HepG2 (cell line): ENCODE data around the gene ACBD7. TPM values are rescaled to one million over a fixed set of nuclear protein-coding genes. Genes with fewer than 3 reads are reported as not detected.

ENCODE experiments used
- ATAC-seq: fragments of 200-7000 bp; cut with Tn5 transposase; 3 replicates; pipeline ENCODE4 v1.9.1; 2020; ENCODE audit warnings: mild to moderate bottlenecking, moderate library complexity
- BruUV-seq: library from RNA; stranded (reverse); fragments of 400-500 nt; replicated peaks from 2 replicates; lab custom pipeline; 2021; lab: Mats Ljungman, UMichigan
- CTCF ChIA-PET: fragments of 300-600 bp; formaldehyde crosslinking; extraction: SDS; loops from one replicate; lab custom pipeline; 2021; ENCODE audit warnings: low total read pairs, inconsistent platforms, low intra/inter-chr PET ratio; lab: Yijun Ruan, JAX
- POLR2A ChIA-PET: fragments of 350-600 bp; sonication (Branson Sonifier 250); formaldehyde crosslinking; loops from one replicate; lab custom pipeline; 2020; ENCODE audit warnings: antibody characterized with exemption, inconsistent platforms; lab: Yijun Ruan, JAX
- DNase-seq: peaks from one replicate; pipeline ENCODE4 v3.0.0-alpha.2; 2015; ENCODE audit warnings: low spot score
- FAIRE-seq: peaks from 3 replicates; lab custom pipeline; 2011; peaks lifted over from hg19 to GRCh38; lab: Jason Lieb, UNC
- H2AFZ ChIP-seq: one replicate; pipeline ENCODE4 v1.6.1; 2011; ENCODE audit warnings: low read length, inconsistent platforms
- H3K27ac ChIP-seq: fragments of 300-600 bp; 3 replicates; pipeline ENCODE4 v1.8.0; 2011; ENCODE audit warnings: mixed run types, mild to moderate bottlenecking, mixed read lengths, low read length, inconsistent platforms; ENCODE audit not compliant: insufficient read depth; ENCODE audit errors: extremely low read length
- H3K27me3 ChIP-seq, 2 experiments: fragments of 200-600 bp in 1 of 2; 2 replicates in 1 of 2; 3 replicates in 1 of 2; pipeline versions ENCODE4 v1.6.0 to v1.8.0; 2011; ENCODE audit warnings: low read length in 2 of 2, mild to moderate bottlenecking in 2 of 2, moderate library complexity in 2 of 2, inconsistent platforms in 1 of 2; ENCODE audit not compliant: insufficient read depth in 2 of 2, control insufficient read depth in 1 of 2
- H3K36me3 ChIP-seq, 2 experiments: fragments of 200-600 bp in 1 of 2; replicated peaks in 1 of 2; 2 replicates in 1 of 2; 3 replicates in 1 of 2; pipeline versions ENCODE4 v1.5.1 to v1.8.0; 2011; ENCODE audit warnings: low read length in 2 of 2, inconsistent platforms in 1 of 2; ENCODE audit not compliant: insufficient read depth in 2 of 2, control insufficient read depth in 1 of 2
- H3K4me1 ChIP-seq: 2 replicates; pipeline ENCODE4 v1.5.1; 2012; ENCODE audit warnings: low read length, inconsistent platforms; ENCODE audit not compliant: insufficient read depth
- H3K4me2 ChIP-seq: 2 replicates; pipeline ENCODE4 v1.6.0; 2011; ENCODE audit warnings: low read depth, low read length, inconsistent platforms
- H3K4me3 ChIP-seq, 3 experiments: fragments of 200-600 bp in 1 of 3; sonication (generic), shearing (Covaris generic) in 1 of 3; replicated peaks in 1 of 3; 2 replicates each; pipeline ENCODE4 v1.5.1; 2011 to 2016; ENCODE audit warnings: low read length in 3 of 3, inconsistent platforms in 2 of 3, low read depth in 2 of 3, mild to moderate bottlenecking in 2 of 3, control low read depth in 1 of 3, mixed read lengths in 1 of 3; ENCODE audit not compliant: insufficient read depth in 1 of 3
- H3K79me2 ChIP-seq: one replicate; pipeline ENCODE4 v1.6.1; 2011; ENCODE audit warnings: low read length, inconsistent platforms; ENCODE audit not compliant: insufficient read depth
- H3K9ac ChIP-seq: 2 replicates; pipeline ENCODE4 v1.6.0; 2011; ENCODE audit warnings: mild to moderate bottlenecking, low read depth, low read length, inconsistent platforms; ENCODE audit not compliant: insufficient read depth
- H3K9me3 ChIP-seq: 2 replicates; pipeline ENCODE4 v1.5.1; 2012; ENCODE audit warnings: mild to moderate bottlenecking, low read length
- H4K20me1 ChIP-seq: 2 replicates; pipeline ENCODE4 v1.6.0; 2011; ENCODE audit warnings: inconsistent platforms, mild to moderate bottlenecking, low read length, moderate library complexity; ENCODE audit not compliant: insufficient read depth
- AKAP8 ChIP-seq: sonication (generic); formaldehyde crosslinking; IDR thresholded peaks from 2 replicates; pipeline ENCODE4 v1.5.1; 2020; ENCODE audit warnings: mild to moderate bottlenecking, missing genetic modification reagents
- CBX1 ChIP-seq: IDR thresholded peaks from one replicate; pipeline ENCODE4 v1.6.1; 2016; ENCODE audit warnings: antibody characterized with exemption, low read depth
- FLYWCH1 ChIP-seq: sonication (generic); formaldehyde crosslinking; IDR thresholded peaks from 2 replicates; pipeline ENCODE4 v1.8.1; 2023; ENCODE audit warnings: mild to moderate bottlenecking, missing genetic modification reagents
- HOMEZ ChIP-seq: IDR thresholded peaks from 2 replicates; pipeline ENCODE4 v1.6.1; 2016; ENCODE audit warnings: low read depth
- HOXA7 ChIP-seq: sonication (generic); formaldehyde crosslinking; IDR thresholded peaks from 2 replicates; pipeline ENCODE4 v1.8.1; 2022; ENCODE audit warnings: mild to moderate bottlenecking, missing genetic modification reagents, moderate library complexity
- ISX ChIP-seq: sonication (generic); formaldehyde crosslinking; conservative IDR thresholded peaks from 2 replicates; pipeline ENCODE4 v1.5.0; 2020; ENCODE audit warnings: missing genetic modification reagents
- MIER2 ChIP-seq: IDR thresholded peaks from 2 replicates; pipeline ENCODE4 v1.6.1; 2016; ENCODE audit warnings: missing biosample characterization, missing genetic modification reagents
- ZNF296 ChIP-seq: sonication (generic); formaldehyde crosslinking; conservative IDR thresholded peaks from 2 replicates; pipeline ENCODE4 v1.5.0; 2020; ENCODE audit warnings: mild to moderate bottlenecking, missing genetic modification reagents
- ZNF451 ChIP-seq: sonication (generic); formaldehyde crosslinking; IDR thresholded peaks from 2 replicates; pipeline ENCODE4 v1.5.0; 2020; ENCODE audit warnings: mild to moderate bottlenecking, missing genetic modification reagents
- ZNF670 ChIP-seq: sonication (generic); formaldehyde crosslinking; IDR thresholded peaks from 2 replicates; pipeline ENCODE4 v1.8.0; 2022; ENCODE audit warnings: mild to moderate bottlenecking, missing genetic modification reagents, borderline replicate concordance
- WGBS: methylation state at CpG from one replicate; pipeline ENCODE4 v1.1.6; 2017; ENCODE audit warnings: low lambda C conversion rate; 5-methylcytosine and 5-hydroxymethylcytosine counted together
- in situ Hi-C: cut with HindIII; loops from 2 replicates; pipeline ENCODE4 v1.10.0; 2017; ENCODE audit warnings: low pct_unique_long_range_greater_than_20kb; ENCODE audit not compliant: extremely low pct_ligation_motif_present
- intact Hi-C: fragments of 100-400 bp; cut with micrococcal nuclease; formaldehyde crosslinking; loops from one replicate; pipeline ENCODE4 v1.10.0; 2022; ENCODE audit not compliant: unreplicated experiment
- polyA plus RNA-seq, 8 experiments: library from polyadenylated mRNA; depleted of rRNA in 3 of 8; stranded (reverse) in 7 of 8; unstranded in 1 of 8; fragments of >200 nt; fragmentation: Illumina TruSeq in 4 of 8; extraction: Trizol in 4 of 8; gene quantifications; 2 replicates each; pipeline versions ENCODE4 v1.2.1 to v1.2.3, GENCODE V29; 2011 to 2016; ENCODE audit warnings: low read depth in 4 of 8, missing spikeins in 1 of 8, mixed read lengths in 1 of 8; ENCODE audit not compliant: insufficient read depth in 1 of 8
- total RNA-seq, 5 experiments: library from RNA; depleted of rRNA; stranded (reverse); fragments of >200 nt; fragmentation: Illumina TruSeq; extraction: Trizol; gene quantifications; 2 replicates each; pipeline ENCODE4 v1.2.3, GENCODE V29; 2016; ENCODE audit warnings: low read depth in 1 of 5
- TF ChIP-seq, protein P1 (sequence below): sonication (generic); formaldehyde crosslinking; conservative IDR thresholded peaks from 2 replicates; pipeline ENCODE4 v1.4.0; 2020; ENCODE audit warnings: missing genetic modification reagents
- TF ChIP-seq, protein P2 (sequence below): sonication (generic); formaldehyde crosslinking; IDR thresholded peaks from 2 replicates; pipeline ENCODE4 v1.8.0; 2022; ENCODE audit warnings: mild to moderate bottlenecking, missing genetic modification reagents, moderate library complexity
- TF ChIP-seq, protein P3 (sequence below): sonication (generic); formaldehyde crosslinking; IDR thresholded peaks from 2 replicates; pipeline ENCODE4 v1.5.0; 2020; ENCODE audit warnings: mild to moderate bottlenecking, missing genetic modification reagents

ACBD7 gene
- total and polyA plus RNA-seq, 2 of the 13 experiments (the other 11 are each of a cell fraction or from before 2014, with no cell fraction given), result 1.4 to 2.6 TPM

- TF ChIP-seq, protein P1, sequence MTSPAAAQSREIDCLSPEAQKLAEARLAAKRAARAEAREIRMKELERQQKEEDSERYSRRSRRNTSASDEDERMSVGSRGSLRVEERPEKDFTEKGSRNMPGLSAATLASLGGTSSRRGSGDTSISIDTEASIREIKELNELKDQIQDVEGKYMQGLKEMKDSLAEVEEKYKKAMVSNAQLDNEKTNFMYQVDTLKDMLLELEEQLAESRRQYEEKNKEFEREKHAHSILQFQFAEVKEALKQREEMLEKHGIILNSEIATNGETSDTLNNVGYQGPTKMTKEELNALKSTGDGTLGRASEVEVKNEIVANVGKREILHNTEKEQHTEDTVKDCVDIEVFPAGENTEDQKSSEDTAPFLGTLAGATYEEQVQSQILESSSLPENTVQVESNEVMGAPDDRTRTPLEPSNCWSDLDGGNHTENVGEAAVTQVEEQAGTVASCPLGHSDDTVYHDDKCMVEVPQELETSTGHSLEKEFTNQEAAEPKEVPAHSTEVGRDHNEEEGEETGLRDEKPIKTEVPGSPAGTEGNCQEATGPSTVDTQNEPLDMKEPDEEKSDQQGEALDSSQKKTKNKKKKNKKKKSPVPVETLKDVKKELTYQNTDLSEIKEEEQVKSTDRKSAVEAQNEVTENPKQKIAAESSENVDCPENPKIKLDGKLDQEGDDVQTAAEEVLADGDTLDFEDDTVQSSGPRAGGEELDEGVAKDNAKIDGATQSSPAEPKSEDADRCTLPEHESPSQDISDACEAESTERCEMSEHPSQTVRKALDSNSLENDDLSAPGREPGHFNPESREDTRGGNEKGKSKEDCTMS (CRISPR knock-in tag), result no peak
- TF ChIP-seq ZNF296 (CRISPR knock-in tag) (no peak), CBX1 (no peak), FLYWCH1 (CRISPR knock-in tag) (no peak)
These were observed 25.2 kb upstream of the ACBD7 start (continued) for GRCh38 chr10:15113766-15114165.

DNA sequence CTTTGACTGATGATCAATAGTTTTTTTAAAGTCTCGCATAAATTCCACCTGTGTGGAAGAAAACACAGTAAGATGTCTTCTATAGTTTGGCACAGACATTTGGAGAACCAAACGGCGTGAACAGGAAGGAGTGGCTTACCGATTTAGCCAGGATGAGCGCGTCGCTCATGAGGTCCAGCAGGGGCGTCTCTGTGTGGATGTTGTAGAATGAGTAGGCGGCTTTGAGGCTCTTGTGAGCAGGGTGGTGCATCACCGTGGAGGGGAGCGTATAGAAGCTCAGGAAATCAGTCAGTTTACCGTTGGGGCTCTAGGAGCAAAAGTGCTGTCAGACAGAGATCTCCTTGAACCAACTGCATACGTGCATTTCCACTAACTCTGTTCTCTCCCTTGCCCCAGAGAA, 24.1 kb upstream of the ACBD7 start:
- no peak overlapping the region for H3K4me3 ChIP-seq
- ChIA-PET POLR2A (no interaction called here), CTCF (no interaction called here)
- intact Hi-C loops (no loop called here), in situ Hi-C loops (no loop called here)
- FAIRE-seq (no peak), DNase-seq (no peak), ATAC-seq (no peak)
- TF ChIP-seq AKAP8, result no peak
- TF ChIP-seq, protein P2, sequence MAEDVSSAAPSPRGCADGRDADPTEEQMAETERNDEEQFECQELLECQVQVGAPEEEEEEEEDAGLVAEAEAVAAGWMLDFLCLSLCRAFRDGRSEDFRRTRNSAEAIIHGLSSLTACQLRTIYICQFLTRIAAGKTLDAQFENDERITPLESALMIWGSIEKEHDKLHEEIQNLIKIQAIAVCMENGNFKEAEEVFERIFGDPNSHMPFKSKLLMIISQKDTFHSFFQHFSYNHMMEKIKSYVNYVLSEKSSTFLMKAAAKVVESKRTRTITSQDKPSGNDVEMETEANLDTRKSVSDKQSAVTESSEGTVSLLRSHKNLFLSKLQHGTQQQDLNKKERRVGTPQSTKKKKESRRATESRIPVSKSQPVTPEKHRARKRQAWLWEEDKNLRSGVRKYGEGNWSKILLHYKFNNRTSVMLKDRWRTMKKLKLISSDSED (CRISPR knock-in tag), result no peak
- no peak for TF ChIP-seq ZNF670
- TF ChIP-seq ISX, result no peak
- TF ChIP-seq HOXA7 (CRISPR knock-in tag), result no peak
- TF ChIP-seq, protein P3, sequence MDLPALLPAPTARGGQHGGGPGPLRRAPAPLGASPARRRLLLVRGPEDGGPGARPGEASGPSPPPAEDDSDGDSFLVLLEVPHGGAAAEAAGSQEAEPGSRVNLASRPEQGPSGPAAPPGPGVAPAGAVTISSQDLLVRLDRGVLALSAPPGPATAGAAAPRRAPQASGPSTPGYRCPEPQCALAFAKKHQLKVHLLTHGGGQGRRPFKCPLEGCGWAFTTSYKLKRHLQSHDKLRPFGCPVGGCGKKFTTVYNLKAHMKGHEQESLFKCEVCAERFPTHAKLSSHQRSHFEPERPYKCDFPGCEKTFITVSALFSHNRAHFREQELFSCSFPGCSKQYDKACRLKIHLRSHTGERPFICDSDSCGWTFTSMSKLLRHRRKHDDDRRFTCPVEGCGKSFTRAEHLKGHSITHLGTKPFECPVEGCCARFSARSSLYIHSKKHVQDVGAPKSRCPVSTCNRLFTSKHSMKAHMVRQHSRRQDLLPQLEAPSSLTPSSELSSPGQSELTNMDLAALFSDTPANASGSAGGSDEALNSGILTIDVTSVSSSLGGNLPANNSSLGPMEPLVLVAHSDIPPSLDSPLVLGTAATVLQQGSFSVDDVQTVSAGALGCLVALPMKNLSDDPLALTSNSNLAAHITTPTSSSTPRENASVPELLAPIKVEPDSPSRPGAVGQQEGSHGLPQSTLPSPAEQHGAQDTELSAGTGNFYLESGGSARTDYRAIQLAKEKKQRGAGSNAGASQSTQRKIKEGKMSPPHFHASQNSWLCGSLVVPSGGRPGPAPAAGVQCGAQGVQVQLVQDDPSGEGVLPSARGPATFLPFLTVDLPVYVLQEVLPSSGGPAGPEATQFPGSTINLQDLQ (CRISPR knock-in tag), result no peak
- no peak for TF ChIP-seq HOMEZ (CRISPR knock-in tag)
- no peak for TF ChIP-seq ZNF451 (CRISPR knock-in tag)
- TF ChIP-seq MIER2 (CRISPR knock-in tag), result no peak
- no peaks in the 10 kb centered on the region for H3K79me2 ChIP-seq
- H3K9ac ChIP-seq, result no peak overlapping the region
- BruUV-seq, result no TSS peak
- no peak overlapping the region for H3K27ac ChIP-seq
- H3K4me1 ChIP-seq, result peaks cover 20% of the 10 kb centered on the region
- WGBS, result 98% methylated on average over 13 of the region's 13 CpGs
- H3K4me2 ChIP-seq, result no peak overlapping the region
- H3K36me3 ChIP-seq, result peaks cover 7 to 26% of the 10 kb centered on the region in 2 experiments; a peak in 4 of 5 replicates
- H3K9me3 ChIP-seq, result no peaks in the 10 kb centered on the region
- H2AFZ ChIP-seq, result no peak overlapping the region
- H3K27me3 ChIP-seq, result no peaks in the 10 kb centered on the region
- H4K20me1 ChIP-seq, result no peaks in the 10 kb centered on the region
